ENCODE results near the gene SLC1A7.

SLC1A7 gene

DNA sequence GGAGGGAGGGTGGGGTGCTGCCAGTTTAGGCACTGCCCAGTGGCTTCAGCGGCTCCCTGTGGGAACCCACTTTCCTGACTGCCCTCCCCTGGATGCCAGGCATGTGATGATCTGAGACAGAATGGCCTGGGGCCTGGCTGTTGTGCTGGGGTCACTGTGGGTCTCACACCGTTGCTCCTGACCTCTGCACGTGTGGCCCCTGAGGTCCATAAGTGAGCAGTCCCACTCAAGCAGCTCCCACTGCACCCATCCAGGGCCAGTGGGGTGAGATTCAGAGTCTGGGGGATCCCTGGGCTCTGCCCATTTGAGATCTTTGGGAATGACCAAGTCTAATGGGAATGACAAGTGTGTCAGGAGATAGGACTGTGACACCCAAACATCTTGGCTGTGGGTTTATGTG, 62.4 kb downstream of the SLC1A7 start:
- TF ChIP-seq CTCF (IDR thresholded peaks at IDR 0.05; ENCODE audit: insufficient read depth, low read length, poor library complexity, severe bottlenecking): no peak
- Histone ChIP-seq H3K27me3 (replicated peaks; ENCODE audit: control insufficient read depth, insufficient read depth, low read length) (no peaks in the 10 kb centered on the region), H3K4me3 (replicated peaks; ENCODE audit: low read depth, low read length) (no peak overlapping the region), H3K36me3 (ENCODE audit: control insufficient read depth, insufficient read depth, low read length) (no peaks in the 10 kb centered on the region)
- DNase-seq (ENCODE audit: extremely low read depth, insufficient read length): no peak

DNA sequence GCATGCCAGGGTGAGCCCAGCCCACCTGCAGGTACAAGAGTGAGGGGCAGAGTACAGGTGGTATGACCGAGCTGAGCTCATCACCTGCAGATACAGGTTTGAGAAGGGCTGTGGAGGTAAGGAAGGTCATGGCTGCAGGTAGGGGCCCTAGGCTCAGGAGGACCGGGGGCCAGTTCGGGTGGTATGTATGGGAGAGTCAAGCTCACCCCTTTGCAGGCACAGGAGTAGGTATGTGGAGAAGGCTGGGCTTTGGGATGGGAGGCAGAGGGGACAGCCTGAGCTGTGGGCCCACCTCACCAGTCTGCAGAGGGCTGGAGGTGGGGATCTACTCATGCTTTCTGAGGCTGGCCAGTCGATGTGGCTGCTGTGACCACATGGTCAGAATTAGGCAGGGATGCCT, 63.2 kb downstream of the SLC1A7 start:
- DNase-seq (ENCODE audit: extremely low read depth, insufficient read length): no peak
- Histone ChIP-seq H3K4me3 (replicated peaks; ENCODE audit: low read depth, low read length) (no peak overlapping the region), H3K27me3 (replicated peaks; ENCODE audit: control insufficient read depth, insufficient read depth, low read length) (no peaks in the 10 kb centered on the region), H3K36me3 (ENCODE audit: control insufficient read depth, insufficient read depth, low read length) (no peaks in the 10 kb centered on the region)
- no peak for TF ChIP-seq CTCF (IDR thresholded peaks at IDR 0.05; ENCODE audit: insufficient read depth, low read length, poor library complexity, severe bottlenecking)

- no peak for DNase-seq (ENCODE audit: extremely low read depth, insufficient read length)
- Histone ChIP-seq H3K36me3 (ENCODE audit: control insufficient read depth, insufficient read depth, low read length) (no peaks in the 10 kb centered on the region), H3K4me3 (replicated peaks; ENCODE audit: low read depth, low read length) (no peak overlapping the region), H3K27me3 (replicated peaks; ENCODE audit: control insufficient read depth, insufficient read depth, low read length) (no peaks in the 10 kb centered on the region)
- no peak for TF ChIP-seq CTCF (IDR thresholded peaks at IDR 0.05; ENCODE audit: insufficient read depth, low read length, poor library complexity, severe bottlenecking)
These were observed 63.9 kb downstream of the SLC1A7 start for GRCh38 chr1:53078333-53079101.

GRCh38 chr1:53077599-53077965, 64.9 kb downstream of the SLC1A7 start:
- H3K36me3 ChIP-seq (ENCODE audit: control insufficient read depth, insufficient read depth, low read length): no peaks in the 10 kb centered on the region
- no peak overlapping the region for H3K4me3 ChIP-seq (replicated peaks; ENCODE audit: low read depth, low read length)
- H3K27me3 ChIP-seq (replicated peaks; ENCODE audit: control insufficient read depth, insufficient read depth, low read length): no peaks in the 10 kb centered on the region
- TF ChIP-seq CTCF (IDR thresholded peaks at IDR 0.05; ENCODE audit: insufficient read depth, low read length, poor library complexity, severe bottlenecking): no peak
- DNase-seq (ENCODE audit: extremely low read depth, insufficient read length): no peak

DNA sequence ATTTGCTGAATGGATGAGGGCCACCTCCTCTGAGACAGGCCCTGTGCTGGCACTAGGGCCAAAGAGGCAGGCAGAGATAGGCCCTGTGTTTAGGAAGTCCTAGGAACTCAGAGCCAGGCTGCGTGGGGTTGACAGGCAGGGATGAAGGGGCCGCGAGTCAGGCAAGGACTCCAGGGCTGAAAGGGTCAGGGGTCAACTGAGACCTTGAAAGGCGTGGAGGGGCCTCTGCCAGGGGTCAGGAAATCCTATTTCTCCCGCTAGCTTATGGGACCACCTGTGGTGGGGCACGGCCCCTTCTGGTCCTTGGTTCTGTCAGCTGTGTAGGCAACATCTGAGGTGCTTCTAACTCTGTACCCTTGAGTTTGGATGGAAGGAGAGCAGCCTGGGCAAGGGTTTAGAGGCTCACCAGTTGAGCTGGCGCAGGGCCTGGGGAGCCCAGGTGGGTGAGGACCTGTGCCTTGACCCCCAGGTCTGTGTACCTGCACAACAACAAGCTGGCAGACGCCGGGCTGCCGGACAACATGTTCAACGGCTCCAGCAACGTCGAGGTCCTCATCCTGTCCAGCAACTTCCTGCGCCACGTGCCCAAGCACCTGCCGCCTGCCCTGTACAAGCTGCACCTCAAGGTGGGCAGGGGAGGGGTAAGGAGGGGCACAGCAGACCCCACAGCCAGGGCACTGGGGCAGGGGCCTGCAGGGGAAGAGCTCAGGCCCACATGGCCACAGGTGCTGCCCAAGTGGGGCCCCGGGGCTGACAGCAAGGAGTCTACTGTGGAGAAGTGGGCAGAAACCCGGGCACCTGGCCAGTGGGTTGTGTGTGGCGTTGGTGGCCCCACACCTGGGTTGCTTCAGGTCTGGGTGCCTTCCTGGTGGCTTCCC, 65.5 kb downstream of the SLC1A7 start:
- DNase-seq (ENCODE audit: extremely low read depth, insufficient read length): no peak
- H3K36me3 ChIP-seq (ENCODE audit: control insufficient read depth, insufficient read depth, low read length): no peaks in the 10 kb centered on the region
- no peak overlapping the region for H3K4me3 ChIP-seq (replicated peaks; ENCODE audit: low read depth, low read length)
- no peaks in the 10 kb centered on the region for H3K27me3 ChIP-seq (replicated peaks; ENCODE audit: control insufficient read depth, insufficient read depth, low read length)
- no peak for TF ChIP-seq CTCF (IDR thresholded peaks at IDR 0.05; ENCODE audit: insufficient read depth, low read length, poor library complexity, severe bottlenecking)

Data from GM06990 (cell line).